Right ventricle myocardium superior (tissue), 1 donor: ENCODE measurements around the gene IQSEC1. TPM values are rescaled to one million over a fixed set of nuclear protein-coding genes. Genes with fewer than 3 reads are reported as not detected.
A peak's percentile ranks its signal among the peaks of the same experiment; 100 is the strongest.

Source experiments
- ATAC-seq: fragments of 200-7000 bp; cut with Tn5 transposase; one replicate; pipeline ENCODE4 v1.9.1; 2020; ENCODE audit warnings: mild to moderate bottlenecking; ENCODE audit not compliant: poor library complexity
- DNase-seq: peaks from one replicate; pipeline ENCODE4 v3.0.0-alpha.2; 2020
- intact Hi-C: fragments of 100-400 bp; cut with DNase I; formaldehyde crosslinking; loops from one replicate; pipeline ENCODE4 v1.11.2; 2022
- total RNA-seq: library from RNA; stranded (reverse); fragmentation: NEBNext Ultra II Directional; extraction: Animal tissue kit (Norgen Biotek cat#: 25700); gene quantifications from one replicate; pipeline ENCODE4 v1.2.1, GENCODE V29; 2021
- donor health status: DM: no; HTN: yes; CAD: no; lungs with severe emphysema.

Gene IQSEC1
- total RNA-seq, 1 donor from 2014 or later, result 78.6 TPM

- intact Hi-C loops, result no loop called here
Measured at GRCh38 chr3:13058346-13059120, 14.7 kb downstream of the IQSEC1 start.

GRCh38 chr3:13057282-13058040 is 15.8 kb downstream of the IQSEC1 start:
- ATAC-seq, result no peak
- DNase-seq, result no peak
- intact Hi-C loops, result no loop called here

More at GRCh38 chr3:13058346-13059120, 14.7 kb downstream of the IQSEC1 start:
- no peak for DNase-seq
- ATAC-seq, result no peak

- intact Hi-C loops, result no loop called here
- DNase-seq, result no peak
Measured at GRCh38 chr3:13055634-13056033, 17.6 kb downstream of the IQSEC1 start.

GRCh38 chr3:13054341-13055285 is 18.6 kb downstream of the IQSEC1 start:
- ATAC-seq, result peak; percentile 36
- intact Hi-C loops, result no loop called here
- no peak for DNase-seq

More at GRCh38 chr3:13055634-13056033, 17.6 kb downstream of the IQSEC1 start:
- ATAC-seq, result no peak

GRCh38 chr3:13053893-13054292 is 19.3 kb downstream of the IQSEC1 start:
- DNase-seq (no peak), ATAC-seq (no peak)
- intact Hi-C loops, result no loop called here

- ATAC-seq (peak; percentile 36), DNase-seq (no peak)
- intact Hi-C loops, result no loop called here
Measured at GRCh38 chr3:13053420-13053819, 19.8 kb downstream of the IQSEC1 start.

GRCh38 chr3:13052191-13052820 is 20.9 kb downstream of the IQSEC1 start:
- intact Hi-C loops, result no loop called here
- DNase-seq, result no peak
- ATAC-seq, result no peak

GRCh38 chr3:13051581-13051980 is 21.6 kb downstream of the IQSEC1 start:
- intact Hi-C loops, result no loop called here
- ATAC-seq (no peak), DNase-seq (no peak)

GRCh38 chr3:13051066-13051465 is 22.2 kb downstream of the IQSEC1 start:
- ATAC-seq (peak; percentile 24), DNase-seq (no peak)
- intact Hi-C loops, result no loop called here

GRCh38 chr3:13050446-13050845 is 22.8 kb downstream of the IQSEC1 start:
- no peak for ATAC-seq
- intact Hi-C loops, result no loop called here
- DNase-seq, result no peak

- DNase-seq (no peak), ATAC-seq (no peak)
- intact Hi-C loops, result no loop called here
Measured at GRCh38 chr3:13049400-13049799, 23.8 kb downstream of the IQSEC1 start.

- intact Hi-C loops, result no loop called here
- no peak for DNase-seq
- ATAC-seq, result no peak
Measured at GRCh38 chr3:13047296-13048165, 25.7 kb downstream of the IQSEC1 start.

GRCh38 chr3:13046569-13047274 is 26.5 kb downstream of the IQSEC1 start:
- no peak for ATAC-seq
- intact Hi-C loops, result no loop called here

GRCh38 chr3:13045904-13046568 is 27.2 kb downstream of the IQSEC1 start:
- intact Hi-C loops, result no loop called here
- ATAC-seq, result peak; percentile 44
- DNase-seq, result no peak

More at GRCh38 chr3:13046569-13047274, 26.5 kb downstream of the IQSEC1 start:
- DNase-seq, result no peak

GRCh38 chr3:13045241-13045903 is 27.9 kb downstream of the IQSEC1 start:
- ATAC-seq (no peak), DNase-seq (no peak)
- intact Hi-C loops, result no loop called here
